Measurements from ENCODE around the gene BUB3. TPM values are rescaled to one million over a fixed set of nuclear protein-coding genes. Genes with fewer than 3 reads are reported as not detected.
A peak's percentile ranks its signal among the peaks of the same experiment; 100 is the strongest.

Gene BUB3
- total and polyA plus RNA-seq, 2 of the 13 experiments (the other 11 are each of a cell fraction or from before 2014, with no cell fraction given) = 174 to 188 TPM

DNA sequence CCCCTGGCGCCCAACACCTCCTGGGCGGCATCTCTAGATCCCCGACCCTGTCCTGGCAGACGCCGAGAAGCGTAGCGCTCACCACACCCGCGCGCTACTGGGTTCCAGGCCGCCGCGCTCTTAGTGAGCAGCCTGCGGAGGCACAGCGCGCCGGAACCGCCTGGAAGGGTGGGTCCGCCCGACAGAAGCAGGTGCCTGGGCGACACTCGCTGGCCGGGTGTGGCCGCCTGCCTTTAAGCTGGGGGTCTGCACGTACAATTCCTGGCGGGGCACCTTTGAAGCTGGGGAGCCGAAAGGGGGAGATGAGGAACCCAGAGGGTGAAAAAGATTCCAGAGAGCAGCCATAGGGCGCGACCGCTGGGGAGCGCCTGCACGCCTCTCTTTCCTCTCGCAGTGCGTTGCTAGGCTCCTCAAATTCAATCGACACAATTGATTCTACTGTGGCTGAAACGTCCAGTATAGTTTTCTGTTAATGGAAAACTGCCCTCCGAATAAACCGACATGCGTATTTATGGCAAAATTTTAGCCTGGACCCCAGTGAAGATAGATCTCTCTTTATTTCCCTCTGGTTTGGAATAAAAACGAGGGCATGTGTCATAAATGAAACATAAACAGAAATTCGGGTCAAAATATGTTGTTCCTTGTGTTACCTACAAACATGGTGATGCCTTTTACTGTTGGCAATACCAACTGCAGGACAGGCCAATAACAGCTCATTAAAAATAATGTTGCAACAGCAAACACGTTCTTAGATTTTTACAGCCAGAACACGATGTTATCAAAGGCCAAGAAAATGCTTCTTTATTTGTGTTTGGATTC lies 13.8 kb upstream of the BUB3 start (continued):
- TF ChIP-seq, protein P1, sequence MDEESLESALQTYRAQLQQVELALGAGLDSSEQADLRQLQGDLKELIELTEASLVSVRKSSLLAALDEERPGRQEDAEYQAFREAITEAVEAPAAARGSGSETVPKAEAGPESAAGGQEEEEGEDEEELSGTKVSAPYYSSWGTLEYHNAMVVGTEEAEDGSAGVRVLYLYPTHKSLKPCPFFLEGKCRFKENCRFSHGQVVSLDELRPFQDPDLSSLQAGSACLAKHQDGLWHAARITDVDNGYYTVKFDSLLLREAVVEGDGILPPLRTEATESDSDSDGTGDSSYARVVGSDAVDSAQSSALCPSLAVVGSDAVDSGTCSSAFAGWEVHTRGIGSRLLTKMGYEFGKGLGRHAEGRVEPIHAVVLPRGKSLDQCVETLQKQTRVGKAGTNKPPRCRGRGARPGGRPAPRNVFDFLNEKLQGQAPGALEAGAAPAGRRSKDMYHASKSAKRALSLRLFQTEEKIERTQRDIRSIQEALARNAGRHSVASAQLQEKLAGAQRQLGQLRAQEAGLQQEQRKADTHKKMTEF (CRISPR knock-in tag; IDR thresholded peaks at IDR 0.05) = 0 out of 2 replicates have a peak, but pooled peaks have one; percentile 15
- no peak for TF ChIP-seq JUNB (CRISPR knock-in tag; IDR thresholded peaks at IDR 0.05; ENCODE audit: borderline replicate concordance)
- no peak for TF ChIP-seq HNF4G (IDR thresholded peaks at IDR 0.05; ENCODE audit: borderline replicate concordance, low read depth, low read length)
- TF ChIP-seq HNF4G (CRISPR knock-in tag; IDR thresholded peaks at IDR 0.05; ENCODE audit: borderline replicate concordance, low read depth) = no peak
- TF ChIP-seq ZZZ3 (CRISPR knock-in tag; IDR thresholded peaks at IDR 0.05; ENCODE audit: borderline replicate concordance) = no peak
- TF ChIP-seq, protein P2, sequence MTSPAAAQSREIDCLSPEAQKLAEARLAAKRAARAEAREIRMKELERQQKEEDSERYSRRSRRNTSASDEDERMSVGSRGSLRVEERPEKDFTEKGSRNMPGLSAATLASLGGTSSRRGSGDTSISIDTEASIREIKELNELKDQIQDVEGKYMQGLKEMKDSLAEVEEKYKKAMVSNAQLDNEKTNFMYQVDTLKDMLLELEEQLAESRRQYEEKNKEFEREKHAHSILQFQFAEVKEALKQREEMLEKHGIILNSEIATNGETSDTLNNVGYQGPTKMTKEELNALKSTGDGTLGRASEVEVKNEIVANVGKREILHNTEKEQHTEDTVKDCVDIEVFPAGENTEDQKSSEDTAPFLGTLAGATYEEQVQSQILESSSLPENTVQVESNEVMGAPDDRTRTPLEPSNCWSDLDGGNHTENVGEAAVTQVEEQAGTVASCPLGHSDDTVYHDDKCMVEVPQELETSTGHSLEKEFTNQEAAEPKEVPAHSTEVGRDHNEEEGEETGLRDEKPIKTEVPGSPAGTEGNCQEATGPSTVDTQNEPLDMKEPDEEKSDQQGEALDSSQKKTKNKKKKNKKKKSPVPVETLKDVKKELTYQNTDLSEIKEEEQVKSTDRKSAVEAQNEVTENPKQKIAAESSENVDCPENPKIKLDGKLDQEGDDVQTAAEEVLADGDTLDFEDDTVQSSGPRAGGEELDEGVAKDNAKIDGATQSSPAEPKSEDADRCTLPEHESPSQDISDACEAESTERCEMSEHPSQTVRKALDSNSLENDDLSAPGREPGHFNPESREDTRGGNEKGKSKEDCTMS (CRISPR knock-in tag; conservative IDR thresholded peaks at IDR 0.05) = no peak
- TF ChIP-seq ZFYVE20 (CRISPR knock-in tag; IDR thresholded peaks at IDR 0.05; ENCODE audit: borderline replicate concordance, low read depth) = no peak
- TF ChIP-seq TARDBP (CRISPR knock-in tag; IDR thresholded peaks at IDR 0.05) = no peak
- TF ChIP-seq ZFX (CRISPR knock-in tag; IDR thresholded peaks at IDR 0.05; ENCODE audit: low read depth) = no peak
- TF ChIP-seq, protein P3, sequence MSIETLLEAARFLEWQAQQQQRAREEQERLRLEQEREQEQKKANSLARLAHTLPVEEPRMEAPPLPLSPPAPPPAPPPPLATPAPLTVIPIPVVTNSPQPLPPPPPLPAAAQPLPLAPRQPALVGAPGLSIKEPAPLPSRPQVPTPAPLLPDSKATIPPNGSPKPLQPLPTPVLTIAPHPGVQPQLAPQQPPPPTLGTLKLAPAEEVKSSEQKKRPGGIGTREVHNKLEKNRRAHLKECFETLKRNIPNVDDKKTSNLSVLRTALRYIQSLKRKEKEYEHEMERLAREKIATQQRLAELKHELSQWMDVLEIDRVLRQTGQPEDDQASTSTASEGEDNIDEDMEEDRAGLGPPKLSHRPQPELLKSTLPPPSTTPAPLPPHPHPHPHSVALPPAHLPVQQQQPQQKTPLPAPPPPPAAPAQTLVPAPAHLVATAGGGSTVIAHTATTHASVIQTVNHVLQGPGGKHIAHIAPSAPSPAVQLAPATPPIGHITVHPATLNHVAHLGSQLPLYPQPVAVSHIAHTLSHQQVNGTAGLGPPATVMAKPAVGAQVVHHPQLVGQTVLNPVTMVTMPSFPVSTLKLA (IDR thresholded peaks at IDR 0.05) = no peak
- no peak for TF ChIP-seq PHF8 (CRISPR knock-in tag; IDR thresholded peaks at IDR 0.05)
- TF ChIP-seq, protein P4, sequence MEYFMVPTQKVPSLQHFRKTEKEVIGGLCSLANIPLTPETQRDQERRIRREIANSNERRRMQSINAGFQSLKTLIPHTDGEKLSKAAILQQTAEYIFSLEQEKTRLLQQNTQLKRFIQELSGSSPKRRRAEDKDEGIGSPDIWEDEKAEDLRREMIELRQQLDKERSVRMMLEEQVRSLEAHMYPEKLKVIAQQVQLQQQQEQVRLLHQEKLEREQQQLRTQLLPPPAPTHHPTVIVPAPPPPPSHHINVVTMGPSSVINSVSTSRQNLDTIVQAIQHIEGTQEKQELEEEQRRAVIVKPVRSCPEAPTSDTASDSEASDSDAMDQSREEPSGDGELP (IDR thresholded peaks at IDR 0.05; ENCODE audit: borderline replicate concordance, low read depth) = no peak
- no peak for TF ChIP-seq ZNF570 (CRISPR knock-in tag; IDR thresholded peaks at IDR 0.05; ENCODE audit: borderline replicate concordance)
- TF ChIP-seq, protein P5, sequence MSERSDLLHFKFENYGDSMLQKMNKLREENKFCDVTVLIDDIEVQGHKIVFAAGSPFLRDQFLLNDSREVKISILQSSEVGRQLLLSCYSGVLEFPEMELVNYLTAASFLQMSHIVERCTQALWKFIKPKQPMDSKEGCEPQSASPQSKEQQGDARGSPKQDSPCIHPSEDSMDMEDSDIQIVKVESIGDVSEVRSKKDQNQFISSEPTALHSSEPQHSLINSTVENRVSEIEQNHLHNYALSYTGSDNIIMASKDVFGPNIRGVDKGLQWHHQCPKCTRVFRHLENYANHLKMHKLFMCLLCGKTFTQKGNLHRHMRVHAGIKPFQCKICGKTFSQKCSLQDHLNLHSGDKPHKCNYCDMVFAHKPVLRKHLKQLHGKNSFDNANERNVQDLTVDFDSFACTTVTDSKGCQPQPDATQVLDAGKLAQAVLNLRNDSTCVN (CRISPR knock-in tag; IDR thresholded peaks at IDR 0.05; ENCODE audit: borderline replicate concordance) = no peak
- TF ChIP-seq CBX5 (CRISPR knock-in tag; IDR thresholded peaks at IDR 0.05; ENCODE audit: borderline replicate concordance) = no peak
- TF ChIP-seq, protein P6, sequence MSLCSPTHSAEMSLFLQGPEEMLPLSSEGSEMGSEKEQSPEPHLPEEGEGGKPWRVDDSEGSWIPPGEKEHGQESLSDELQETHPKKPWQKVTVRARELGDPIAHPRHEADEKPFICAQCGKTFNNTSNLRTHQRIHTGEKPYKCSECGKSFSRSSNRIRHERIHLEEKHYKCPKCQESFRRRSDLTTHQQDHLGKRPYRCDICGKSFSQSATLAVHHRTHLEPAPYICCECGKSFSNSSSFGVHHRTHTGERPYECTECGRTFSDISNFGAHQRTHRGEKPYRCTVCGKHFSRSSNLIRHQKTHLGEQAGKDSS (CRISPR knock-in tag; IDR thresholded peaks at IDR 0.05; ENCODE audit: borderline replicate concordance, low read depth) = no peak
- TF ChIP-seq, protein P7, sequence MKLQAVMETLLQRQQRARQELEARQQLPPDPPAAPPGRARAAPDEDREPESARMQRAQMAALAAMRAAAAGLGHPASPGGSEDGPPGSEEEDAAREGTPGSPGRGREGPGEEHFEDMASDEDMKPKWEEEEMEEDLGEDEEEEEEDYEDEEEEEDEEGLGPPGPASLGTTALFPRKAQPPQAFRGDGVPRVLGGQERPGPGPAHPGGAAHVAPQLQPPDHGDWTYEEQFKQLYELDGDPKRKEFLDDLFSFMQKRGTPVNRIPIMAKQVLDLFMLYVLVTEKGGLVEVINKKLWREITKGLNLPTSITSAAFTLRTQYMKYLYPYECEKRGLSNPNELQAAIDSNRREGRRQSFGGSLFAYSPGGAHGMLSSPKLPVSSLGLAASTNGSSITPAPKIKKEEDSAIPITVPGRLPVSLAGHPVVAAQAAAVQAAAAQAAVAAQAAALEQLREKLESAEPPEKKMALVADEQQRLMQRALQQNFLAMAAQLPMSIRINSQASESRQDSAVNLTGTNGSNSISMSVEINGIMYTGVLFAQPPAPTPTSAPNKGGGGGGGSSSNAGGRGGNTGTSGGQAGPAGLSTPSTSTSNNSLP (IDR thresholded peaks at IDR 0.05; ENCODE audit: low read depth, low read length) = no peak
- no peak for TF ChIP-seq ZNF652 (CRISPR knock-in tag; IDR thresholded peaks at IDR 0.05; ENCODE audit: borderline replicate concordance, low read depth)

Measured in HepG2 (cell line).